C1 segment of cervical spinal cord (tissue), 14 donors: ENCODE results near the gene CERK.

ENCODE experiments used
- DNase-seq, 14 donors: peaks; one replicate each; lab custom pipeline; 2025; lab: John Stamatoyannopoulos, UW

CERK gene

DNA sequence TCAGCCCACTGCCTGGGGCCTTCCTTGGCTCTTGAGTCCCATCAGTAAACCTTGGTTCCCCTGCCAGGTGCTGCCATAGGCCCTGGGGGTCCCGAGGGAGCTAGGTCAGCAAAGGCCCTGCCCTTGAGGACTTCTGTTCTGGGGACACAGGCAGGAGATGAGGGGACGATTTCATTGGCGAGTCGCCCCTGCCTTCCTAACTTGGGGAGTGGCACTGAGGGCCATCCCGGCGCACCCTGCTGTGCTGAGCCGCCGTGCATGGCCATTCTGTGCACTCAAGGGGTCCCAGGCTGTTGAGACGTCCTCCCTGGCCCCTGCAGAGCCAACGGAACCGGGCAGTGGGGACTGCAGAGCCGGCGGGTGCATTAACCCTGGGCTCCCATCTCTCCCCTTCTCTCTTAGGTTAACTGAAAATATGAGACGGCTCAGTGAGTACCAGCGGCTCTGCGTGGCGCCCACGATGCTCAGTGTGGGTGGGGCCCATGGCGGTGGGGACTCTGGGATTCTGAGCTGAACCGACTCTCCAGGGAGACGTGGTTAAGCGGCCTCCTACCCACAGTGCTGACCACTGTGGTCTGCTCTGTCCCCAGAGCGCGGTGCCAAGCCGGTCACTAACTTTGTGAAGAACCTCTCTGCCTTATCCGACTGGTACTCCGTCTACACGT is 74.5 kb downstream of the CERK start:
- DNase-seq: no peak

DNA sequence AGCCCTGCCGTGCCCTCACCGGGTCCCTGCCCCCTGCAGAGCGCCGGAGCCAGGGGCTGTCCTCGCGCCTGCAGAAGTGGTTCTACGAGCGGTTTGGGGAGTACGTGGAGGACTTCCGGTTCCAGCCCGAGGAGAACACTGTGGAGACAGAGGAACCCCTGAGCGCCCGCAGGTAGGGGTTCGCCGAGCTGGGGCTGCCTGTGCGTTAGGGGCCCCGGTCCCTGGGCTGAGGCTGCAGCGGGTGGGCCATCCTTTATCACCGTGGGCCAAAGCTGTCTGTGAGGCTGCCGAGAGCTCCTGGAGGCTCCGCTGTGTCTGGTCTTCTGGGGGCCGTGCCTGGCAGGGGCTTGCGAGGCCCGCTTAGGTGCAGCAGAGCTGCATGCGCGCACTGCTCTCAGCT is 75.1 kb downstream of the CERK start:
- no peak for DNase-seq

DNA sequence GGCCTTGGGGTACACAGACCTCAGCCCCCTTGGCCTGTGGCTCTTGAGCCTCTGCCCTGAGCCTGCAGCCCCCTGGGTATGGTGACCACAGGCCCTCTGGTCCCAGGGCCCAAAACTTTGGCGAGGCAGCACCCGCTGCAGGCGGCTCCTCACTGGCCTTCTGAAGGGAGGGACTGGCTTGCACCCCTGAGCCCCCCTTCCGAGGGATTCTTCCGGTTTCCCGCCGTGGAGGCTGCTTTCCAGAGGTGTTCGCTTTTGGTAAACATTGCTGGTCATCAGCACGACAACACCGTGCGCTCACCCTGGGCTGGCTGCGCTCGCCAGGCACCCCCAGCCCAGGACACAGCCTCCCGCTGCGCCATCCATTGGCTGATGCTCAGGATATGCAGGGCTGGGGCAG is 75.8 kb downstream of the CERK start:
- DNase-seq: no peak

DNA sequence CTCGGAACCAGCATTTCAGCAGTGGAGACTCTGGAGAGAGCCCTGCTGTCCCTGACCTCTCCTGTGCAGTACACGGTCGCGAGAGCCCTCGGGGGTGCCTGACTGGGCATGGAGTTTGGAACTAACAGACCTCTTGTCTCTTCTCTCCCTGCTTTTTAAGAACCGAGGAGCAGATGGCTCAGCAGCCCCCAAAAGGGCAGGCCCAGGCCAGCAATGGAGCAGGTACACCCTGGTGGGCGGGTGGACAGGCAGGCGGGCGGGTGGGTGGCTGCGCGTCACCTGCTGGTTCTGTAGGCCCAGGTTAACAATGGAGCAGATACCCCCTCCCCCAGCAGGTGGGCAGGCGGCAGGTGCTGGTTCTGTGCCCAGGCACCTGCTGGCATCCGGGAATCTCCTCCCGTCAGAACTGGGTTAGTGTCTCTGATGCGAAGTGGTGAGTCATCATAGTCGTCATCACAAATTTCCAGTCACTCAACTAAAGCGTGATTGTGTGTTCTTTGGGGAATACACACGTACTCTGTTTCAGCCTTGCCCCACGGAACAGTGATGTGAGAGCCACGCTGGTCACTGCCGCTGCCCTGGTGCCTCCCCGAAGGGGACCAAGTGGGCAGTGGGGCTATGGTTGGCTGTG is 76.7 kb downstream of the CERK start:
- DNase-seq: peak in 2 of 14 donors; percentile 21 to 80

DNA sequence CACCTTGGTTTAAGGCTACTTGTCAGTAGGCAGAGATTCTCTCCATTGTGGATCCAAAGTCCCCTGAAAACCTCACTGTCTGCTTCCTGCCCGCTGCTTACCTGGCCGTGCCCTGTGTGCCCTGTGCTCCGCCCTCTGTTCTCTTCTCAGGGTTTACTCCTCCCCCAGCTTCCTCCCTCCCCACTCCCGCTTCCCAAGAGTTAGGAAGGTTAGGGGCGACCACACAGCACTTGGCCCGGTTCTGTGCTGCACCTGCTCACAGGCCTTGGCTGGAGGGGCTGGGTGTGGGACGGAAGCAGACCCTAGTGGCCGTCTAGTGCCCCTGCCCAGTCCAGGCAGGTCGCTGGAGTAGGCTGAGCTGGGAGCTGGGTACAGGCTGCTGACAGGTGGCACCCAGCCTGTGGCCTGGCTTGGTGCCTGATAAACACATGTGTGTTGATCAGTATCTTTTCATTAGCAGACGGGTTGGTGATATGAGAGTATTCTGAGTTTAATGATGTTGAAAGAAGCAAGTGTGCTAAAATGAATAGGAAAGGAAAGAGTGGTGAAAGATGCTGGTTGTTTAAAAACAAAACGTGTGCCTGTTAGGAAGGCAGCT is 77.3 kb downstream of the CERK start:
- DNase-seq: peak in 1 of 14 donors; percentile 80

DNA sequence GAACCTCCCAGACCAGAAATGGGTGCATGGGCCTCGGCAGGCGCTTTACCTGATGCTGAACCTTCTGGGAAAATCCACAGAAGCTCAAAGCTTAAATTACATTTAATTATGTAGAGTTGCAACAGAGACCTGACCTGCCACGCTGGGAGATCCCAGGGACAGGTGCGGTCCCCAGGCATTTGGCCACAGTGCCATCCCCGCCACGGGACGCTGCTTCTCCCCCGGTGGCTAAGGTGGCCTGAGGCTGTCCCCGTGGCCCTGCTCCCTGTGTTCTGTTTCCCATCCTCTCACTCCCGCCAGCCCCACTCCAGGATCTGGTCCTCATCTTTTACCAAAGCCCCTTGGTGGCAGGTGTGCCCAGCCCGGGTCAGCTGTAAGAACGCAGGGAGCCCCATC is 78.3 kb downstream of the CERK start:
- DNase-seq: no peak

DNA sequence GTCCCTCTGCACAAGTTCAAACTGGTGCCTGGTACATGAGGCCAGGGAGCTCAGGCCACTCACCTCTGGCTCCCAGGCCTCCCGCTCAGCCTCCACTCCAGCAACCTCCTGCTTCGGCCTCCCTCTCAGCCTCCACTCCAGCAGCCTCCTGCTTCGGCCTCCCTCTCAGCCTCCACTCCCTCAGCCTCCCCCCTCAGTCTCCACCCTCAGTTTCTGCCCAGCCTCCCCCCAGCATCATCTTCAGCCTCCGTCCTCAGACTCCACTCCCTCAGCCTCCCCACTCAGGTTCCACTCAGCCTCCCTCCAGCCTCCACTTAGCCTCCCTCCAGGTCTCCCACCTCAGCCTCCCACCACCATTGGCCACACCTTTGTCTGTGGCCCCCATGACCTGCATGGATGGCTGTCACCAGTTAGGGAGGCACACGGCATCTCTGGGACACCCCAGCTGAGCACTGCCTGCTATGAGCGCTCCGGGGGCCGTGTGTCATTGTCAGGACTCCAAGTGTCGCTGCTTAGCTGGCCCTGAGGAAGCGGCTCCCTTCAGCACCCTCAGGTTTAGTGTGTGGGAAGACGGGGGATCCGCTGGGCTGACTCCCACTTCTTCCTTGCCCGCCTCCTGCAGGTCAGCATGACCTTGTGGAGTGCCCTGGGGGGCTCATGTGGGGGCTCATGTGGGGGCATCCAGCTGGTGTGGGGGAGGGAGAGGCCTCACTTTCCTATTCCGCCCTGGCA is 78.8 kb downstream of the CERK start:
- DNase-seq: no peak

DNA sequence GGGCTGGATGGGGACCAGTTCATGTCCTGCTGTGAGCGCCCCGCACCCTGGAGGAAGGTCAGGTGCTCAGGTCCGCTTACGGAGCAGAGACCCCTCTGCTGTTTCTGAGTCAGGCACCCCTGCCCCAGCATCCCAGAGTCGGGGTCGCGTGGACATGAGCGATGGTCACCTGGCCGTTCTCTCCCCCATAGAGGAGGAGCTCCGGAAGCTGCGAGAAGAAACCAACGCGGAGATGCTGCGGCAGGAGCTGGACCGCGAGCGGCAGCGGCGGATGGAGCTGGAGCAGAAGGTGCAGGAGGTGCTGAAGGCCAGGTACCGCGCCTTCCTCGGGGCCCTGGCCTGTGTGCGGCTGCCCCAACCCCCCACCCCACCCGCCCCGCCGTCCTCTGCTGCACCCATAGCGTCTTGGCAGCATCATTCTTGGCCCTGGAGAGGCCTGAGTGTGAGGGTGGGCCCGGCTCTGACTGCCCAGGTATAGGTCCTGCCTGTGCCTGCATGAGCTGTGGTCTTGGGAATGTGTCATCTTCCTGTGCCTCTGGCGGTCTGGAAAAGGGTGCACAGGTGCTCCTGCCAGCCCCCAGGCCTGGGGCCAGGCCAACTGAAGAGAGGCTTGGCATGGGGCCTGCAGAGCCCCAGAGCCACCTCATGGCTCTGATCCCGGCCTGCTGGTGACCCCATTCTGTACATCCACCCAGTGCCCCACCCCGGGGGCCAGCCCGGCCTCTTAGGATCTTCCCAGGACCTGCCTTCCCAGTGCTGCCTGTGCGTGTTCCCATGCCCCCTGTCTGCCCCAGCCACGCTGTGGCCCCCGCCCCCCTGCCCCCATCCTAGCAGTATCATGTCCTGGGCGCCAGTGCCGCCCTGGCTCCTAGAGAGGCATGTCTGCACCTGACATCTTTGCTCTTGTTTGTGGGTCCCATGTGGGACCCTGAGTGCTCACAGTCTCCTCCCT is 79.8 kb downstream of the CERK start:
- DNase-seq: no peak

DNA sequence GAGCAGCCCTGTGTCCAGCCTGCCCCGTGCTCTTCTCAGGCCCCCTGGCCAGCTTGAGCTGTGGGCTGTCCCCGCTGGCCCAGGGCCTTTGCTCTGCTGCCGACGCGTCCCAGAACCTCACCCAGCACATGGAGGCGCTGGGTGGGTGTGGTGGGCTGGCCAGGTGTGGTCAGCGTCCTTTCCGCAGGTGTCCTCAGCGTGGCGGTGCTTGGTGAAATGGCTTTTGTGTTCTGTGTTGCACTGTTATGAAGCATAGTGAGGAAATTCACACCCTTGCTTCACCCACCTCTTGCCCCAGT is 80.4 kb downstream of the CERK start:
- DNase-seq: no peak

DNA sequence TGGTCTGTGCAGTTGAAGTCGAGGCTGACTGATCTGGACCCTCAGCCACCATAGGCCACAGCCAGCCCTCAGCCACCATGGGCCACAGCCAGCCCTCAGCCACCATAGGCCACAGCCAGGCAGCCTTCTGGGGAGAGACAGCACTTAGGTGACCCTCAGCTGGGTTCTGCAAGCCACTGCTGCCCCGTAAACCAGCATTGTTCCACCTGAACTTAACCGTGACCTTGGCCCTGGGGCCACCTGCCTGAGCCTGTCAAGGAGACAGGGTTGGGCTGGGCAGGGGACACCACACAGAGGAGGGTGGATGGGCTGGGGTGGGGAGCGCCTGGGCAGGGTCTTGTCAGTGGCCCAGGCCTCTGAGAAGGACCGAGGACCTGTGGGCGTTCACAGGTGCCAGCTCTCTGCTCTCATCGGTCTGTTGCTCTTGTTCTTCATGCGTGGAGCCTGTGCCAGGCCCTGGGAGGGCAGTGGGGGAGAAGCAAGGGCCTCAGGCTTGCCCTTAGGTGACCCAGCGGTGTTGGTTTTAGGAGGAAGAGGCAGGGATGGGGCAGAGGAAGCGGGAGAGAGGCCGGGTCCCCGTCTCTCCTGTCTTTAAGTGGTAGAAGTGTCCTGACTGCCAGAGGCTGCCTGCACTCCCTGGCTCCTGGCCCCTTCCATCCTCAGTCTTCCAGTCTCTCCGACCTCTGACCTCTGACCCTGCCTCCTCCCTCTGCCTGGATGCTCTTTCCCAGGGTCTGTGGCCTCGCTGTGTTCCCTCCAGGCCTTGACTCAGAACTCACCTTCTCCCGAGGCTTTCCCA is 81.0 kb downstream of the CERK start:
- DNase-seq: no peak

DNA sequence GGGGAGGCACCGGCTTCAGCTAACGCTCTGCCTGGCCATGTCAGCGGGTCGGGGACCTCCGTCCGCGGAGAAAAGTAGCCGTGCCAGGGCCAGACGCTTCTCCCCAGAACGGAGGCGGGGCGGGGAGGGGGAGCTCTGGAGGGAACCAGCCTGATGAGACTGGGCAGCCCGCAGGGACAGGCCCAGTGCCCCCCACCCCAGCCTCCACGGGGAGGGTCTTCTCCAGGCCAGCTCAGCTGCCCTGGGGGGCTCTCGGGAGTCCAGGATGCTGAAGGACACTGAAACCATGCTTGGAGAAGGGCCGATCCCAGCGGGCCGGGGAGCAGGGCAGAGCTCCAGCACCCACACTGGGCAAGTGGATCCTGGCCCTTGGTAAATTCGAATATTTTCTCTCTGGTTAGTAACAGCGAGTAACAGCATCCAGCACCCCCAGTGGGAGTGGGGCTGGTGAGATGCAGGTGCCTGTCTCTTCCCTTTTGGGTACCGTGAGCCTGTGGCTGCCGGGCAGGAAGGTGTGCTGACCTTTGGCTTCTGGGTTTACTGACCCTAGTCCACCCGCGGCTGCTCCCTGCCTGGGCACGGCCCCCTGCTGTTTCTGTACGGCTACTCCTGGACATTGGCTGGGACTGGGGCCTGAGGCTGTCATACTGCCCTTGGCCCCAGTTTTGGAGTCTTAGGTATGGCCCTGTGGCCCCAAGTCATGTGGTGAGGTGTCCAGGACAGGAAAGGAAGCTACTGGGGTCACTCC is 82.0 kb downstream of the CERK start:
- DNase-seq: peak in 1 of 14 donors; percentile 16

DNA sequence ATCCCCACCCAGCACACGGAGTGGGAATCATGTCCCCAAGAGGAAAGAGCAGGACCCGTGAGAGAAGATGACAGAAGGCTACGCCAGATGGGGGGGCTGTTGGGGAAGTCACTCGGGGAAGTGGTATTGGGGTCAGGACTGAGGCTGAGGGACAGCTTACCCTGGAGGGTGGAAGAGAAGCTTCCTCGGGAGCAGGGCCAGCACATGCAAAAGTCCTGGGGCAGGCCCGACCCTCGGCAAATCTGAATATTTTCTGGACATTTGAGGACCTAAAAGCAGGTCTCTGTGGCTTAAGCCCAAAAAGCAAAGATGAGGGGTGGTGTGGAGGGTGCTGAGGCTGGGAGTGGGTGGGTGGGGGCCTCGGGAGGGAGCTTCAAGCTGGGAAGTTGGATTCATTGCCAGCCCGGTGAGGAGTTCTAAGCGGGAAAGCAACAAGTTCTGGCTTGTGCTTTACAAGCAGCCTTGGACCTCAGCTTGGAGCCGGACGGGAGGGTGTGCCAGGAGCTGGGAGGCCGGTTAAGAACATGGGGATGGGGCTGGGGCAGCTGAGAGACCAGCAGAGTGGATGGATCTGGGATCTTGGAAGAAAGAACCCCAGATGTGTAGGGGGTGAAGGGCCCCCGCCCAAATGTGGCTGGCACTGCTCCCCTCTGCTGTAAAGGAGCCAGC is 83.0 kb downstream of the CERK start:
- peak in 2 of 14 donors; percentile 20 to 47 for DNase-seq

DNA sequence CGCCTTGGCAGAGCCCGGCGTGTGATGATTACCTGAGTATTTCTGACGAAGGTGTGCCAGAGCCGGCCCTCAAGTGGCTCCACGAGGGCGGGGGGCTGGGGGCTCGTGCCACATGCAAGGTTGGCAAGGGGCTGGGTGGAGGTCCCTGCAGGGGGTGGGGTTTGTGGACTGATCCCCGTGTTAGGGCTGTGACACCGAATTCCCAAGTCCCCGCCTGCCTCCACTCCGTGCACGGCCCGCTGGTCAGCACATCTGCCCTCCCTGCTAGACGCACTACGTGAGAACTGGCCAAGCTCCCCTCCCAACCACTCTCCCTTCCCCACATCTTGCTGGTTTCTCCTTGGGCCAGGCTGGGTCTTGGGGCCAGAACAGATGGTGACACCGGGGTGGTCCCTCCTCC is 83.6 kb downstream of the CERK start:
- DNase-seq: no peak

DNA sequence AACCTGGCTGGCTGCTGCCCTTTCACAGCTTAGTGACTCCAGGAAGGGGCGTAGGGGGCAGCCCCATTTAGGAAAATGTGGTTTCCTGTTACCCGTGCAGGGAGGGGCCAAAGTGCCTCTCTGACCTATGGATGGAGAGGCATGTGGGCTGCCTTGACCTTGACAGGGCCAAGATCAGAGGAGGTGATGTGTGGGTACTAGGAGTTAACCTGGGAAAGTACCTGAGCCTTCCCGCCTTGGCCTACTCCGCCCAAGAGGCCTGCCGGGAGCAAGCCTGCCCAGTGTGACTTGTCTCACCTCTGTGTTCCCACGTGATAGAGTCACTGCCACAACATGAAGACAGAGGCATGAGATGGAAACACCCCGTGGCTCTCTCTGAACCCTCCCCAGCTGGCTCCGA is 84.5 kb downstream of the CERK start:
- no peak for DNase-seq

DNA sequence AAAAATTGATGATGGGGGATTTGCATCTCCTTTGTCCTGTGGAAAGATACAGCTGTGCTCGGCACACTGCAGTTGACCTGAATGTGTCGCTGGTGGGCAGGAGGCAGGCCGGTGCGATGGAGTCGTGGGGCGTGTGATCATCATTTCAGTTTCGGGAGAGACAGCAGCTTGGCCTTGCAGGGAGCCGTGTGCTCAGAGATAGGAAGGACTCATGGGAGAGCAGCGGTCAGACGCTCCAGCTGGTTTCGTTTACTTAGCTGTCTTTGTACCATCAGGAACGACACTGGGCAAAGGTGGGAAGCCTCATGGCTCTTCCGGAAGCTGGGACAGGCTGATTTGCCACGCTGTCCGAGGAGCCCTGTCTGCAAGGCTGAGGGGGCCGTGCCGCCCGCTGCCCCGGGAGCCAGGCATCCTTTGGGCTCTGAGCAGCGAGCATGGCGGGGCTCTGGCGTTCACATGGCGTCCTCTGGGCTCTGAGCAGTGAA is 85.2 kb downstream of the CERK start:
- DNase-seq: no peak

DNA sequence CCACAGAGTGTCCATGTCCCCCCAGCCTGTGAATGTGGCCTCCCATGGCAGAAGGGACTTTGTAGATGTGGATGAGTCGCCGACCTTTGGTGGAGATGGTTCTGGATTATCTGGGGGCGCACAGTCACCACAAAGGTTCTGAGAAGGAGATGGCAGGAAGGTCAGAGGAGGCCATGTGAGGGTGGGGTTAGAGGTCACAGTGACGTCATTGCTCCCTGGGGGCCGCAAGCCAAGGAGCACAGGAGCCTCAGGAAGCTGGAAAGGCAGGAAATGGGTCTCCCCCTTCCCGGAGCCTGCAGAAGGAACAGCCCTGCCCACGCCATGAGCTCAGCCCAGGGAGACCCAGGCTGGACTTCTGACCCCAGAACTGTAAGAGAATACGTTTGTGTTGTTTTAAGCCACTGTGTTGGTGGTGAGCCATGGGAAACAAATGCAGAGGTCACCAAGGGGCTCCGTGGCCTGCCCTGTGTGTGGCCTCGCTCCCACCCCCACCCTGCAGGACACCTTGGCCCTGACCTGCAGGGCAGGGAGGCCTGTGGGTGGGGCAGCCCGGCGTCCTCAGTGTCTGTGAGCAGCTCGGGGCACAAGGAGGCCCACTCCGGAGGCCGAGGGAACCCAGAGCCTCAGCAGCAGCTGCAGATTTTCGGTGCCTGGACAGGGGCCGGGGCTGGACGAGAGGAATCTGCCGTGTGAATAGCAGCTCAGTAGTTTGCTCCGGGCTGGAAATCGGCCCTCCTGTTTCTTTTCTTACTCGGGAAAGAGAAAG is 85.8 kb downstream of the CERK start:
- DNase-seq: no peak

DNA sequence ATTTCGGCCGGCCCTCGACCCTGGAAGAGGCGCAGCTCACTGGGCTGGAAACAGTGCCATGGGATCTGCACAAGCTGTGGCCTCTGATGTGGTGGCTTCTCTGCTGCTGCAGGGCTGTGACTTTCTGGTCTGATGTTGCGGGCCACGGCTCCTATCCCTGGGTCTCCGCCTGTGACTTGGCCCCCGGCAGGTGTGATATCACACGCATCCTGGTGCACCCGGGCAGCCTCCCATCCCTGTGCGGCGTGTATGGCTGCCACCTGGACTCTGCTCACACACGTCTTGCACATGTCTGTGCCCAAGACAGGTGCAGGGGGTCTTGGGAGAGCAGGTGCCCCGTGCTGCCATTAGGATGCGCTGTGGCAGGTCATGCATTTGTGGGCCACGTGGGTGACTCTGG is 86.7 kb downstream of the CERK start:
- no peak for DNase-seq

DNA sequence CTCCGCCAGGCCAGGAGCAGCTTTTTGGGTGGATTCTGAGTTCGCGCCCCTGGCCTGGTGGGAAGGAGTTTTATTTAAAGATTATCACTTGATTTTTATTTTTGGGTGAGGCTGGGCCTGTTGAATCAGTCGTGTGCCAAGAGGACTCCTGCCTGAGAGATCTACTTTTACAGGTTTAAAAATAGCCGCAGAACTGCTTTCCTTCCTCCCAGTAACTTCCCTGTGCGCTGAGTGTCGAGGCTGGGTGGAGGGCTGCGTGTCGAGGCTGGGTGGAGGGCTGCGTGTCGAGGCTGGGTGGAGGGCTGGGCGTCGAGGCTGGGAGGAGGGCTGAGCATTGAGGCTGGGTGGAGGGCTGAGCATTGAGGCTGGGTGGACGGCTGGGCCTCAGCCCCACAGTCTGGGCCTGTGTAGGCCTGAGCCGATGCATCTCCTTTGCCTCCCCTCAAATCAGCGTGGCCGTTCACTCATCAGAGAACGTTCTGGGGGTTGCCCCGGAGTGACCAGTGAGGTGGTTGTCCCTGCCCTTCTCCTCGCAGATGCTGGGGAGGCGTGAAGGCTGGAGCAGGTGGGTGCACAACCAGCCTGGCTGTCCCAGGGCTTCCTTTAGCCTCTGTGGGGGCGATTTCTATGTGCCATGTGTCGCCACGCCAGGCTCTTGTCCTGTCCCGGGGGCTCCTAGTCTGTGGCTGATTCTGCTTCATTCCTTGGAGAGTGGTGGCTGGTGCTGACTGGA is 87.8 kb downstream of the CERK start:
- DNase-seq: no peak
